ENCODE measurements around the gene LRCOL1. TPM values are rescaled to one million over a fixed set of nuclear protein-coding genes. Genes with fewer than 3 reads are reported as not detected.

The LRCOL1 gene
- total and polyA plus RNA-seq, 2 of the 8 experiments (the other 6 are each of a cell fraction or from before 2014, with no cell fraction given) = not detected

GRCh38 chr12:132624910-132625630, 14.7 kb upstream of the LRCOL1 start:
- H4K20me1 ChIP-seq (replicated peaks in 1 of 2; ENCODE audit: control insufficient read depth in 1 of 2, insufficient read depth in 2 of 2, low read length in 2 of 2) = peaks cover 7 to 14% of the 10 kb centered on the region in 2 experiments
- H2BK20ac ChIP-seq (ENCODE audit: low read length) = no peak overlapping the region
- 93% methylated on average over 32 of the region's 32 CpGs; no CpG with 5 or more reads in 1 of the 2 experiments for WGBS, 2 experiments (ENCODE audit: extremely low coverage in 1 of 2, insufficient coverage in 1 of 2, insufficient read length in 1 of 2, insufficient replicate concordance in 2 of 2, low coverage in 1 of 2, low lambda C conversion rate in 2 of 2, missing lambda C conversion rate in 1 of 2)
- no peak overlapping the region for H3K18ac ChIP-seq (ENCODE audit: extremely low read depth, low read length)
- H2BK120ac ChIP-seq (replicated peaks; ENCODE audit: low read depth, low read length) = no peak overlapping the region
- ChIA-PET CTCF (ENCODE audit: partially characterized antibody) (interaction anchor here (0.9 to 2.0 kb wide), 5 partner anchors 9 to 211 kb away, joined by 4 to 6 read pairs (median 5); no protein-coding TSS in a partner anchor), POLR2A (ENCODE audit: partially characterized antibody) (interaction anchor here (0.9 kb wide), 1 partner anchor 20 kb away, joined by 5 read pairs; no protein-coding TSS in a partner anchor)
- H3K4me2 ChIP-seq (ENCODE audit: insufficient read depth in 1 of 2, low read depth in 2 of 2, low read length in 2 of 2) = no peak overlapping the region
- no peaks in the 10 kb centered on the region for H3K79me2 ChIP-seq (ENCODE audit: control insufficient read depth in 1 of 2, insufficient read depth in 2 of 2, low read length in 2 of 2)
- H3K27me3 ChIP-seq (replicated peaks in 1 of 4; ENCODE audit: control insufficient read depth in 3 of 4, extremely low read depth in 1 of 4, insufficient read depth in 3 of 4, low read length in 3 of 4) = peaks cover 0 to 4% (median 1%) of the 10 kb centered on the region in 4 experiments; a peak in 3 of 7 replicates
- H3K4ac ChIP-seq (replicated peaks; ENCODE audit: insufficient read length, low read depth, low read length) = no peak overlapping the region
- peaks cover 17 to 44% (median 30%) of the 10 kb centered on the region in 4 experiments; a peak in 7 of 8 replicates for H3K36me3 ChIP-seq (ENCODE audit: control insufficient read depth in 2 of 4, insufficient read depth in 4 of 4, low read length in 3 of 4)
- no peak overlapping the region for H4K5ac ChIP-seq (ENCODE audit: insufficient read length, low read depth, low read length)
- H3K9me3 ChIP-seq (ENCODE audit: insufficient read depth in 2 of 2, low read depth in 1 of 2, low read length in 1 of 2) = no peaks in the 10 kb centered on the region
- H2BK12ac ChIP-seq (ENCODE audit: low read depth, low read length) = no peak overlapping the region
- no peak overlapping the region for H3K56ac ChIP-seq (replicated peaks; ENCODE audit: insufficient read length, low read depth, low read length)
- H2AFZ ChIP-seq (ENCODE audit: low read length) = no peak overlapping the region
- H2AK5ac ChIP-seq (ENCODE audit: low read depth, low read length) = no peak overlapping the region
- no peaks in the 10 kb centered on the region; a peak in 1 of 7 replicates for H3K4me1 ChIP-seq (replicated peaks in 1 of 4; ENCODE audit: control insufficient read depth in 3 of 4, insufficient read depth in 4 of 4, low read length in 3 of 4)
- no peak overlapping the region for H3K4me3 ChIP-seq (ENCODE audit: extremely low read depth in 1 of 4, insufficient read depth in 2 of 4, low read depth in 3 of 4, low read length in 4 of 4)
- H3K23ac ChIP-seq (ENCODE audit: insufficient read length) = no peak overlapping the region
- no peak for FAIRE-seq
- H3K14ac ChIP-seq (ENCODE audit: insufficient read length) = no peak overlapping the region
- no peak overlapping the region for H3K9ac ChIP-seq (replicated peaks in 1 of 4; ENCODE audit: extremely low read depth in 1 of 4, low read depth in 3 of 4, low read length in 3 of 4)
- no peak overlapping the region for H4K91ac ChIP-seq (replicated peaks; ENCODE audit: insufficient read length, low read length)
- no peak overlapping the region for H2BK15ac ChIP-seq (ENCODE audit: low read length)
- no peak for DNase-seq (ENCODE audit: low read depth in 1 of 2, low spot score in 2 of 2)
- H4K8ac ChIP-seq (ENCODE audit: extremely low read depth, insufficient read depth, low read length) = no peak overlapping the region
- H3K79me1 ChIP-seq (ENCODE audit: low read depth, low read length) = no peaks in the 10 kb centered on the region; the same call in 1 of the 2 replicates
- H3K23me2 ChIP-seq (ENCODE audit: low read depth, low read length) = no peaks in the 10 kb centered on the region
- no peak overlapping the region for H3K27ac ChIP-seq (ENCODE audit: low read depth, low read length)
- peak overlapping the region; percentile 24; the same call in 1 of the 2 replicates for H2BK5ac ChIP-seq (ENCODE audit: low read depth, low read length)
- TF ChIP-seq CBX5 (IDR thresholded peaks at IDR 0.05; ENCODE audit: low read depth, low read length) (no peak), RFX5 (IDR thresholded peaks at IDR 0.05; ENCODE audit: borderline replicate concordance, low read depth, low read length) (no peak), POU5F1 (IDR thresholded peaks at IDR 0.05; ENCODE audit: low read depth, low read length) (no peak), EZH2 (IDR thresholded peaks at IDR 0.05; ENCODE audit: low read depth, low read length, severe bottlenecking) (no peak), CREB1 (IDR thresholded peaks at IDR 0.05) (no peak), TEAD4 (IDR thresholded peaks at IDR 0.05; ENCODE audit: low read depth, low read length) (no peak), BACH1 (IDR thresholded peaks at IDR 0.05; ENCODE audit: low read length) (no peak), HDAC2 (IDR thresholded peaks at IDR 0.05; ENCODE audit: borderline replicate concordance in 1 of 2, low read depth in 2 of 2, low read length in 2 of 2) (no peak), EP300 (IDR thresholded peaks at IDR 0.05; ENCODE audit: borderline replicate concordance in 1 of 2, low read depth in 2 of 2, low read length in 2 of 2) (no peak), POLR2A (IDR thresholded peaks at IDR 0.05; ENCODE audit: control extremely low read depth in 1 of 2, low read depth in 2 of 2, low read length in 2 of 2) (no peak), CTBP2 (IDR thresholded peaks at IDR 0.05; ENCODE audit: borderline replicate concordance, insufficient read depth, insufficient read length, low read length) (no peak), CEBPB (IDR thresholded peaks at IDR 0.05; ENCODE audit: low read depth, low read length) (no peak)

All from H1 (cell line).